Mesodermal cell (in vitro differentiated cells): Measurements from ENCODE around the gene DCUN1D2.

ENCODE experiments used
- H3K27ac ChIP-seq: 2 replicates; pipeline ENCODE4 v1.7.0; 2013; ENCODE audit warnings: mild to moderate bottlenecking, low read depth, low read length, moderate library complexity; ENCODE audit not compliant: severe bottlenecking
- H3K36me3 ChIP-seq: 2 replicates; pipeline ENCODE4 v1.7.1; 2013; ENCODE audit warnings: mild to moderate bottlenecking, low read length, moderate library complexity; ENCODE audit not compliant: control insufficient read depth, insufficient read depth
- H3K4me1 ChIP-seq: one replicate; pipeline ENCODE4 v1.7.1; 2013; ENCODE audit warnings: mild to moderate bottlenecking, low read length; ENCODE audit not compliant: insufficient read depth, control insufficient read depth, poor library complexity, severe bottlenecking
- H3K4me3 ChIP-seq: 2 replicates; pipeline ENCODE4 v1.7.0; 2013; ENCODE audit warnings: low read length, control low read depth, mild to moderate bottlenecking; ENCODE audit not compliant: insufficient read depth, poor library complexity, severe bottlenecking; ENCODE audit errors: extremely low read depth
- H3K9me3 ChIP-seq: 2 replicates; pipeline ENCODE4 v1.7.1; 2013; ENCODE audit warnings: mild to moderate bottlenecking, low read length, moderate library complexity; ENCODE audit not compliant: control insufficient read depth
- WGBS, 2 experiments: methylation state at CpG; one replicate each; pipeline ENCODE4 v1.1.5; 2013; ENCODE audit warnings: missing lambda C conversion rate in 2 of 2; ENCODE audit not compliant: insufficient coverage in 2 of 2; 5-methylcytosine and 5-hydroxymethylcytosine counted together

DCUN1D2 gene

GRCh38 chr13:113431171-113431570, 59.3 kb downstream of the DCUN1D2 start:
- Histone ChIP-seq H3K4me1 (no peaks in the 10 kb centered on the region), H3K4me3 (no peak overlapping the region), H3K36me3 (no peaks in the 10 kb centered on the region), H3K27ac (no peak overlapping the region), H3K9me3 (no peaks in the 10 kb centered on the region)
- 83 to 92% methylated on average over 19 to 22 of the region's 22 CpGs for WGBS, 2 experiments

DNA sequence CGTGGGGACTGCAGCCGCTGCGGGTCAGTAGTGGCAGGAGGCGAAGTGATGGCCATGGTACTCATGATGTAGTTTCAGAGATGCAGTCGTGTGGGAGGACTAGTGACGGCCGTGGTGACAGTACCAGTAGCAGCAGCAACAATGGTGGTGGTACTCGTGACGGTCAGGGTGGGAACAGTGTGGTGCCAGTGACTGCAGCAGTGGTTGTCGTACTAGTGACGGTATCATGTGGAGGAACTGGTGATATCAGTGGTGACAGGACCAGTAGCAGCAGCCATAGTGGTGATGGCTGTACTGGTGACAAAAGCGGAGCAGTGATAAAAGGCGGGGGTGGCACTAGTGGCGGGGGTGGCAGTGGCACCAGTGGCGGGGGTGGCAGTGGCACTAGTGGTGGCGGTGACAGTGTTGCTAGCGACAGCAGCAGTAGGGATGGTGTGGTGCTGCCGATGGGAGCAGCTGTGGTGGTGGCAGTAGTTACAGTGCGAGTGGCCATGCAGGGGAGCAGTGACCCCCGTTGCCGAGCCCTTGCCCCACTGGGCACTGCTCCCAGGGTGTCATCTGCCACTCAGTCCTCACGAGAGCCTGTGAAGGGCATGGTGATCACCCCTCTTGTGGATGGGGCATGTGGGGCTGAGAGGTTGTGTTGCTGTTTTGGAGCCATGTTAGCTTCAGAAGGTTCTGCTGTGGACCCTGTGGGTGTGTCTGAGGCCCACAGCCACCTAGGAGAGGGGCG, 60.0 kb downstream of the DCUN1D2 start:
- Histone ChIP-seq H3K4me3 (no peak overlapping the region), H3K4me1 (no peaks in the 10 kb centered on the region), H3K9me3 (no peaks in the 10 kb centered on the region), H3K27ac (no peak overlapping the region), H3K36me3 (no peaks in the 10 kb centered on the region)
- WGBS, 2 experiments: 94 to 96% methylated on average over 19 to 20 of the region's 23 CpGs

DNA sequence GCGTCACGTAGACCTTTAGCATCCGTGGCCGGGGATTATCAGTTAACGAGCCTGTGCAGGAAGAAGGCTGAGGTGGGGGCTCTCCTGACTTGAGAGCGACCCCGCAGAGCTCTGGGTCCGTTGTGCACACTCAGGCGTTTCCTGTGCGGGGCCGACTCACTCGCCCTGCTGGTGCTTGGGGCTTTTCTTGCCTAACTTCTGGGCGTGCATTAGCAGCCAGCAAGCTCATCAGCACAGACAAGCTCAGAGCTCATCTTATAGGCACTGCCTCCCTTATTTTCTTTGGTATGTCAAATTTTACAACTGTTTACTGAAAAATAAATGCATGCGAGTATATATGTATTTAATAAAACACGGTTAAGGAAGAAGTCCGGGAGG, 60.9 kb downstream of the DCUN1D2 start:
- WGBS, 2 experiments: 90 to 93% methylated on average over 14 to 16 of the region's 16 CpGs
- Histone ChIP-seq H3K36me3 (no peaks in the 10 kb centered on the region), H3K27ac (no peak overlapping the region), H3K9me3 (no peaks in the 10 kb centered on the region), H3K4me3 (no peak overlapping the region), H3K4me1 (no peaks in the 10 kb centered on the region)

DNA sequence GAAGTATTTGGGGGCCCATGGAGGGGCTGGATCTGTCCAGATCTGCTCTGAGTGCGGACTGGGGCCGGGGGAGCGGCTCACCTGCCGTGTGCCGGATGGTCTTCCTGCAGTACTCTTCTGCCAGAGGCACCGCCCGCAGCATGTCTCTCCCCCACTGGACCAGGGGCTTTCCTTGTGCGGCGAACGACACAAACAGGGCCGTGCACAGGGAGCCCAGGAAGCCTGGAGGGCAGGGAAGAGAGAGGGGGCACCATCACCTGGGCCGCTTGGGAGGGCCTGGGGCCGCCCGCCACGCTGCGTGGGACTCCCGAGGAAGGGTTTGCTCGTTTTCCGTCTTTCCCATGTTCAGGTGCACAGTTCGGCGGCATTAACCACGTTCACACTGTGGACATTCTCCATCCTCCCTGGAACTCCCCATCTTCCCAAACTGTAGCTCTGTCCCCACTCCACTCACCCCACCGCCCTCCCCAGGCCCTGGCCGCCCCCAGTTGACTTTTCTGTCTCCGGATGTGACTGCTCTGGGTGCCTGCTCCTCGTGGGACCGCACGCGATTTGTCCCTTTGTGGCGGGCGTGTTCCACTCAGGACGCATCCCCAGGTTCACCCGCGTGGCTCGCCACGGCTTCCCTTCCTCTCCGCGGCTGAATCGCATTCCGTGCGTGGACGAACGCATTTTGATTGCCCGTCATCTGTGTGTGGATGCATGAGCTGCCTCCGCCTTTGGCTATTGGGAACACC, 61.5 kb downstream of the DCUN1D2 start:
- Histone ChIP-seq H3K4me1 (no peaks in the 10 kb centered on the region), H3K9me3 (no peaks in the 10 kb centered on the region), H3K36me3 (no peaks in the 10 kb centered on the region), H3K27ac (no peak overlapping the region), H3K4me3 (no peak overlapping the region)
- WGBS, 2 experiments: 94 to 95% methylated on average over 42 to 45 of the region's 45 CpGs

GRCh38 chr13:113428469-113428865, 62.0 kb downstream of the DCUN1D2 start:
- no peaks in the 10 kb centered on the region for H3K36me3 ChIP-seq
- 90 to 96% methylated on average over 11 to 16 of the region's 17 CpGs for WGBS, 2 experiments
- no peaks in the 10 kb centered on the region for H3K4me1 ChIP-seq
- H3K9me3 ChIP-seq: no peaks in the 10 kb centered on the region
- no peak overlapping the region for H3K27ac ChIP-seq
- no peak overlapping the region for H3K4me3 ChIP-seq

- Histone ChIP-seq H3K27ac (no peak overlapping the region), H3K4me3 (no peak overlapping the region), H3K9me3 (no peaks in the 10 kb centered on the region), H3K36me3 (no peaks in the 10 kb centered on the region), H3K4me1 (no peaks in the 10 kb centered on the region)
- 93% methylated on average over 25 to 26 of the region's 31 CpGs for WGBS, 2 experiments
Measured at GRCh38 chr13:113427562-113428468, 62.7 kb downstream of the DCUN1D2 start.

DNA sequence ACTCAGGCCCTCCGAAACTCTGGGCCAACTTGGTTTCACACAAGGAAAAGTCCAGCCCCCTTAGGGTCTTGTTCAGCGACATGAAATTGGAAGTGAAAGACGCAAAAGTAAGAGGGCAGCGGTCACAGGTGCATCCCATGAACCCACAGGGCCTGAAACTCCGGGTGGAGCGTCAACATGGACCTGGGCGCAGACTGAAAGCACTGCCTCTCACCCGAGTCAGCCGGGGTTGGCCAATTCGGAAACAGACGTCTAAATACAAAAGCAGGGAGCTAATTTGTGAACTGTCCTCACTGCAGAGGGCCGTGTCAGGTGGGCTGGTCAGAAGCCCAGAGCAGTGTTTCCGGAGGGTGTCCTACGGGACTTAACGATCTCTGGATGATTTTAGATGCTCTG, 63.9 kb downstream of the DCUN1D2 start:
- H3K36me3 ChIP-seq: no peaks in the 10 kb centered on the region
- no peaks in the 10 kb centered on the region for H3K4me1 ChIP-seq
- H3K9me3 ChIP-seq: no peaks in the 10 kb centered on the region
- no peak overlapping the region for H3K27ac ChIP-seq
- 93 to 95% methylated on average over 15 of the region's 15 CpGs for WGBS, 2 experiments
- H3K4me3 ChIP-seq: no peak overlapping the region

DNA sequence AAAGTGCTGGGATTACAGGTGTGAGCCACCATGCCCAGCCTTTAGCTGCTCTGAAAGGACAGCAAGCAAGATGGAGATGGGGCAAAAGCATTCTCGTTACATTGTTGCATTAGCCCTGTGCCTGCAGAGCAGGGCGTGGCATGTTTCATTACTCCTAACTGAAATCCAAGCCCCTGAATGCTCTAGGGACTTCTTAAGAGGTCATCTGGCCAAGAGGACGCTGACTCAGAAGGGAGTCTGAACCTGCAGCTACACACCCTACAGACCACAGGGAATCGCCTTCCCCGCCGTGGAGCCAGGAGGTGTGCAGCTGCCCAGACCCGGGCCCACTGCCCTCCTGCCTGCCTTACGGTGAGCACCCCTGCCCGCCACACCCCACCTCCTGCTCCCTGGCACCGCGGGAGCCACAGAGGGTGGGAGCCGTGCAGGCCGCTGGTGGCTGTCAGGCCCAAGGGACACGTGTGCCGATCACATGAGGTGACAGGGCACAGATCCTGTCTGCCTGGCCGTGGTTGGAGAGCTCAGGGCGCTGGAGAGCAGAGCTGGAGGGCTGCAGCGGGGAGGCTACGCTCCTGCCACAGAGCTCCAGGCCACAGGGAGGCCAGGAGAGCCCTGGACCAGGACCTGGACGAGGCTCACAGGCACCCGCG, 64.4 kb downstream of the DCUN1D2 start:
- H3K4me1 ChIP-seq: no peaks in the 10 kb centered on the region
- H3K36me3 ChIP-seq: no peaks in the 10 kb centered on the region
- 88 to 95% methylated on average over 19 to 22 of the region's 22 CpGs for WGBS, 2 experiments

DNA sequence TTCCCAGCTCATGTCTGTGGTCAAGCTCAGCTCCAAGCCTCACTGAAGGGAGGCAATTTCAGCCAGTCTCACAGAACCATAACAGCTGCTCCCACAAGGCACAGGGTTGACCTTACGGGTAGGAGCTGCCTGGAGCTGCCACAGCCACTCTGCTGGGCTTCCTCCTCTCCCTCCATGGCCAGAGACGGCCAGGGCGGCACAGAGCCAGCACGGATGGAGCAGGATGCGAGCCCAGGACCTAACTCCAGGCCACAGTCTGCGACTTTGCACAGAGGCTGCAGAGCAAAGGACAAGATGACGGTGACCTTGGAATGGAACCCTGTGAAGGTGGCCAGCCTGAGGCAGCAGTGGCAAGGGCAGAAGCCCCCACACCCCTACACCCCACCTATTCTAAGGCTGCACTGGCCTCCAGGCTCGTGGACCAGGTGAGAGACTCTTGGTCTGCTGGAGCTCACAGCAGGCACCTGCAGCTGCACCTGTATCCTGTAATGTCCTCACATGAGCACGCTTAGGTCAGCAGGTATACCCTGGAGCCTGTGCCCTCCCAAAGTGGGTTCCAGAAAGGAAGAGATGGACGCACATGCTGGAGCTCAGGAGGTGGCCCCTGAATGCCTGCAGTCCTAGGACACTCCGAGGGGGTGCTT, 66.9 kb downstream of the DCUN1D2 start:
- 88 to 93% methylated on average over 10 to 11 of the region's 11 CpGs for WGBS, 2 experiments
- H3K4me1 ChIP-seq: no peaks in the 10 kb centered on the region
- H3K27ac ChIP-seq: no peak overlapping the region
- H3K36me3 ChIP-seq: no peaks in the 10 kb centered on the region
- H3K9me3 ChIP-seq: no peaks in the 10 kb centered on the region
- no peak overlapping the region for H3K4me3 ChIP-seq

More for the DNA sequence above, 64.4 kb downstream of the DCUN1D2 start:
- H3K27ac ChIP-seq: no peak overlapping the region
- H3K4me3 ChIP-seq: no peak overlapping the region
- no peaks in the 10 kb centered on the region for H3K9me3 ChIP-seq
